ENCODE measurements around the gene LMAN1L.

DNA sequence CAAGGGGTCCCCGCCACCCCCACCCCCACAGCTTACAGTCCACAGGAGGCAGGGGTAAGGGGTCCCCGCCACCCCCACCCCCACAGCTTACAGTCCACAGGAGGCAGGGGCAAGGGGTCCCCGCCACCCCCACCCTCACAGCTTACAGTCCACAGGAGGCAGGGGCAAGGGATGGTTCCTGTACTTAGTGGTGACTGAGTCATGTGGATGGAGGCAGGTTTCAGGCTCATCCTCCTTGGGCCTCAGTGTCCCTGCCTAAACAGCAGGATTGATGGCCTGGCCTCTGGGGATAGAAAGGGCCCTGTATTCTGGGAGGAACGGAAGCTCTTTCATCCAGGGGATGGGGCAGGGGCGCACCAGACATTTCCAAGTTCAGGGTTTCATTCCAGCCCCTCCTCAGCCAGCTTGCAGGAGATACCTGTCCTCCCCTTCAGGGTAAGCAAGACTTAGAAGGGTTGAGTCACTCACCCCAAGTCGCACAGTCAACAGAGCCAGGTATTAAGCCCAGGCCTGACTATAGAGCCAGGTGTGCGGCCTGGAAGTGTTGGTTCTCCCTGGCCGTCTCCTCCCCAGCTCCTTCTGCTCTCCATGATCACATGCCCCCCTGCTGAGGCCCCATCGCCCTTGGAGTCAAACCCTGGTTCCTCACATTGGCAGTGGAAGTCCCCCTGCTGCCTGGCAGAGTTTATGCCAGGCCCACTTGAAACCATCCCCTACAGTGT is 18.2 kb upstream of the LMAN1L start:
- no peak for TF ChIP-seq CTCF (IDR thresholded peaks at IDR 0.05 in 4 of 5, conservative IDR thresholded peaks at IDR 0.05 in 1 of 5)
- no peak for TF ChIP-seq POLR2A (IDR thresholded peaks at IDR 0.05)
